ENCODE data around the gene COPB1. TPM values are rescaled to one million over a fixed set of nuclear protein-coding genes. Genes with fewer than 3 reads are reported as not detected.
"Not testable (repeated sequence)": the region's sequence is repeated elsewhere in the genome, so short reads cannot be mapped to it uniquely, and the experiment has no call there.

COPB1 gene
- polyA plus RNA-seq, 4 donors: 66.3 to 117 (median 89.8) TPM

- WGBS, 3 donors: 72 to 90% (median 85%) methylated on average over 3 of the region's 3 CpGs
- Histone ChIP-seq H3K4me1 (ENCODE audit: control insufficient read depth in 3 of 3, insufficient read depth in 2 of 3, low read depth in 1 of 3, low read length in 2 of 3) (no peaks in the 10 kb centered on the region), H3K4me3 (ENCODE audit: low read depth in 1 of 3, low read length in 3 of 3) (no peak overlapping the region), H3K27ac (ENCODE audit: low read depth in 1 of 3, low read length in 2 of 3) (no peak overlapping the region), H3K36me3 (ENCODE audit: control insufficient read depth in 3 of 3, insufficient read depth in 2 of 3, low read depth in 1 of 3, low read length in 3 of 3) (no peaks in the 10 kb centered on the region), H3K9me3 (ENCODE audit: control insufficient read depth in 2 of 2, insufficient read depth in 1 of 2, low read depth in 1 of 2, low read length in 1 of 2) (no peaks in the 10 kb centered on the region), H3K27me3 (ENCODE audit: control insufficient read depth in 3 of 3, insufficient read depth in 3 of 3, low read length in 3 of 3) (no peaks in the 10 kb centered on the region)
- DNase-seq (no peak), FAIRE-seq (no peak)
These were observed 39.4 kb upstream of the COPB1 start for GRCh38 chr11:14538926-14539554.

- Histone ChIP-seq H3K9me3 (ENCODE audit: control insufficient read depth in 2 of 2, insufficient read depth in 1 of 2, low read depth in 1 of 2, low read length in 1 of 2) (no peaks in the 10 kb centered on the region), H3K36me3 (ENCODE audit: control insufficient read depth in 3 of 3, insufficient read depth in 2 of 3, low read depth in 1 of 3, low read length in 3 of 3) (no peaks in the 10 kb centered on the region), H3K4me1 (ENCODE audit: control insufficient read depth in 3 of 3, insufficient read depth in 2 of 3, low read depth in 1 of 3, low read length in 2 of 3) (no peaks in the 10 kb centered on the region), H3K27me3 (ENCODE audit: control insufficient read depth in 3 of 3, insufficient read depth in 3 of 3, low read length in 3 of 3) (no peaks in the 10 kb centered on the region), H3K4me3 (ENCODE audit: low read depth in 1 of 3, low read length in 3 of 3) (no peak overlapping the region), H3K27ac (ENCODE audit: low read depth in 1 of 3, low read length in 2 of 3) (no peak overlapping the region)
- FAIRE-seq (no peak), DNase-seq (no peak)
- 72 to 82% (median 81%) methylated on average over 6 of the region's 6 CpGs for WGBS, 3 donors
These were observed 38.8 kb upstream of the COPB1 start for GRCh38 chr11:14538271-14538925.

- peak; percentile 45 to 61 for DNase-seq
- WGBS, 3 donors: 3 to 7% (median 5%) methylated on average over 5 of the region's 5 CpGs
- H3K27ac ChIP-seq (ENCODE audit: low read depth in 1 of 3, low read length in 2 of 3): no peak overlapping the region
- no peaks in the 10 kb centered on the region for H3K27me3 ChIP-seq (ENCODE audit: control insufficient read depth in 3 of 3, insufficient read depth in 3 of 3, low read length in 3 of 3)
- no peaks in the 10 kb centered on the region for H3K36me3 ChIP-seq (ENCODE audit: control insufficient read depth in 3 of 3, insufficient read depth in 2 of 3, low read depth in 1 of 3, low read length in 3 of 3)
- H3K4me3 ChIP-seq (ENCODE audit: low read depth in 1 of 3, low read length in 3 of 3): no peak overlapping the region
- no peaks in the 10 kb centered on the region for H3K9me3 ChIP-seq (ENCODE audit: control insufficient read depth in 2 of 2, insufficient read depth in 1 of 2, low read depth in 1 of 2, low read length in 1 of 2)
- no peaks in the 10 kb centered on the region for H3K4me1 ChIP-seq (ENCODE audit: control insufficient read depth in 3 of 3, insufficient read depth in 2 of 3, low read depth in 1 of 3, low read length in 2 of 3)
- no peak for FAIRE-seq
These were observed 37.6 kb upstream of the COPB1 start for GRCh38 chr11:14537134-14537599.

GRCh38 chr11:14535166-14535565 lies 35.6 kb upstream of the COPB1 start:
- not testable (repeated sequence) for H3K27me3 ChIP-seq (ENCODE audit: control insufficient read depth in 3 of 3, insufficient read depth in 3 of 3, low read length in 3 of 3); H3K9me3 ChIP-seq (ENCODE audit: control insufficient read depth in 2 of 2, insufficient read depth in 1 of 2, low read depth in 1 of 2, low read length in 1 of 2); FAIRE-seq; DNase-seq; H3K36me3 ChIP-seq (ENCODE audit: control insufficient read depth in 3 of 3, insufficient read depth in 2 of 3, low read depth in 1 of 3, low read length in 3 of 3); H3K4me3 ChIP-seq (ENCODE audit: low read depth in 1 of 3, low read length in 3 of 3); H3K4me1 ChIP-seq (ENCODE audit: control insufficient read depth in 3 of 3, insufficient read depth in 2 of 3, low read depth in 1 of 3, low read length in 2 of 3); H3K27ac ChIP-seq (ENCODE audit: low read depth in 1 of 3, low read length in 2 of 3)
- WGBS, 3 donors: 86 to 97% (median 88%) methylated on average over 4 of the region's 4 CpGs

GRCh38 chr11:14529951-14530350 lies 30.3 kb upstream of the COPB1 start:
- no peak overlapping the region for H3K4me3 ChIP-seq (ENCODE audit: low read depth in 1 of 3, low read length in 3 of 3)
- no peaks in the 10 kb centered on the region for H3K36me3 ChIP-seq (ENCODE audit: control insufficient read depth in 3 of 3, insufficient read depth in 2 of 3, low read depth in 1 of 3, low read length in 3 of 3)
- DNase-seq: no peak
- H3K27me3 ChIP-seq (ENCODE audit: control insufficient read depth in 3 of 3, insufficient read depth in 3 of 3, low read length in 3 of 3): no peaks in the 10 kb centered on the region
- H3K9me3 ChIP-seq (ENCODE audit: control insufficient read depth in 2 of 2, insufficient read depth in 1 of 2, low read depth in 1 of 2, low read length in 1 of 2): no peaks in the 10 kb centered on the region
- H3K27ac ChIP-seq (ENCODE audit: low read depth in 1 of 3, low read length in 2 of 3): no peak overlapping the region
- 91 to 94% (median 91%) methylated on average over 2 of the region's 2 CpGs for WGBS, 3 donors
- FAIRE-seq: no peak
- H3K4me1 ChIP-seq (ENCODE audit: control insufficient read depth in 3 of 3, insufficient read depth in 2 of 3, low read depth in 1 of 3, low read length in 2 of 3): no peaks in the 10 kb centered on the region

GRCh38 chr11:14529321-14529720 lies 29.7 kb upstream of the COPB1 start:
- no peak for FAIRE-seq
- WGBS, 3 donors: 87 to 91% (median 90%) methylated on average over 3 of the region's 3 CpGs

GRCh38 chr11:14522801-14523200 lies 23.2 kb upstream of the COPB1 start:
- H3K4me1 ChIP-seq (ENCODE audit: control insufficient read depth in 3 of 3, insufficient read depth in 2 of 3, low read depth in 1 of 3, low read length in 2 of 3): no peaks in the 10 kb centered on the region
- FAIRE-seq (no peak), DNase-seq (no peak)
- H3K9me3 ChIP-seq (ENCODE audit: control insufficient read depth in 2 of 2, insufficient read depth in 1 of 2, low read depth in 1 of 2, low read length in 1 of 2): no peaks in the 10 kb centered on the region
- H3K27ac ChIP-seq (ENCODE audit: low read depth in 1 of 3, low read length in 2 of 3): no peak overlapping the region
- H3K4me3 ChIP-seq (ENCODE audit: low read depth in 1 of 3, low read length in 3 of 3): no peak overlapping the region
- 95 to 100% (median 100%) methylated on average over 1 of the region's 1 CpG for WGBS, 3 donors
- peaks cover 0 to 4% (median 0%) of the 10 kb centered on the region in 3 donors for H3K36me3 ChIP-seq (ENCODE audit: control insufficient read depth in 3 of 3, insufficient read depth in 2 of 3, low read depth in 1 of 3, low read length in 3 of 3)
- no peaks in the 10 kb centered on the region for H3K27me3 ChIP-seq (ENCODE audit: control insufficient read depth in 3 of 3, insufficient read depth in 3 of 3, low read length in 3 of 3)

More at GRCh38 chr11:14529321-14529720, 29.7 kb upstream of the COPB1 start:
- Histone ChIP-seq H3K27ac (ENCODE audit: low read depth in 1 of 3, low read length in 2 of 3) (no peak overlapping the region), H3K36me3 (ENCODE audit: control insufficient read depth in 3 of 3, insufficient read depth in 2 of 3, low read depth in 1 of 3, low read length in 3 of 3) (no peaks in the 10 kb centered on the region), H3K4me1 (ENCODE audit: control insufficient read depth in 3 of 3, insufficient read depth in 2 of 3, low read depth in 1 of 3, low read length in 2 of 3) (no peaks in the 10 kb centered on the region), H3K27me3 (ENCODE audit: control insufficient read depth in 3 of 3, insufficient read depth in 3 of 3, low read length in 3 of 3) (no peaks in the 10 kb centered on the region), H3K4me3 (ENCODE audit: low read depth in 1 of 3, low read length in 3 of 3) (no peak overlapping the region), H3K9me3 (ENCODE audit: control insufficient read depth in 2 of 2, insufficient read depth in 1 of 2, low read depth in 1 of 2, low read length in 1 of 2) (no peaks in the 10 kb centered on the region)
- no peak for DNase-seq

- no peaks in the 10 kb centered on the region for H3K9me3 ChIP-seq (ENCODE audit: control insufficient read depth in 2 of 2, insufficient read depth in 1 of 2, low read depth in 1 of 2, low read length in 1 of 2)
- H3K27ac ChIP-seq (ENCODE audit: low read depth in 1 of 3, low read length in 2 of 3): no peak overlapping the region
- FAIRE-seq (no peak), DNase-seq (no peak)
- H3K4me3 ChIP-seq (ENCODE audit: low read depth in 1 of 3, low read length in 3 of 3): no peak overlapping the region
- WGBS, 3 donors: 96 to 100% (median 97%) methylated on average over 1 of the region's 1 CpG
- H3K27me3 ChIP-seq (ENCODE audit: control insufficient read depth in 3 of 3, insufficient read depth in 3 of 3, low read length in 3 of 3): no peaks in the 10 kb centered on the region
- peaks cover 0 to 4% (median 0%) of the 10 kb centered on the region in 3 donors for H3K36me3 ChIP-seq (ENCODE audit: control insufficient read depth in 3 of 3, insufficient read depth in 2 of 3, low read depth in 1 of 3, low read length in 3 of 3)
- H3K4me1 ChIP-seq (ENCODE audit: control insufficient read depth in 3 of 3, insufficient read depth in 2 of 3, low read depth in 1 of 3, low read length in 2 of 3): no peaks in the 10 kb centered on the region
These were observed 22.6 kb upstream of the COPB1 start for GRCh38 chr11:14522245-14522644.

Measured in small intestine (tissue), 7 donors.